HG02588 (cell line): ENCODE data around the gene GPR156.

ENCODE experiments used
- ATAC-seq: cut with Tn5 transposase; IDR thresholded peaks from one replicate; pipeline ENCODE4 v1.9.1; 2021; ENCODE audit warnings: mild to moderate bottlenecking, moderate library complexity; ENCODE audit not compliant: unreplicated experiment

The GPR156 gene

DNA sequence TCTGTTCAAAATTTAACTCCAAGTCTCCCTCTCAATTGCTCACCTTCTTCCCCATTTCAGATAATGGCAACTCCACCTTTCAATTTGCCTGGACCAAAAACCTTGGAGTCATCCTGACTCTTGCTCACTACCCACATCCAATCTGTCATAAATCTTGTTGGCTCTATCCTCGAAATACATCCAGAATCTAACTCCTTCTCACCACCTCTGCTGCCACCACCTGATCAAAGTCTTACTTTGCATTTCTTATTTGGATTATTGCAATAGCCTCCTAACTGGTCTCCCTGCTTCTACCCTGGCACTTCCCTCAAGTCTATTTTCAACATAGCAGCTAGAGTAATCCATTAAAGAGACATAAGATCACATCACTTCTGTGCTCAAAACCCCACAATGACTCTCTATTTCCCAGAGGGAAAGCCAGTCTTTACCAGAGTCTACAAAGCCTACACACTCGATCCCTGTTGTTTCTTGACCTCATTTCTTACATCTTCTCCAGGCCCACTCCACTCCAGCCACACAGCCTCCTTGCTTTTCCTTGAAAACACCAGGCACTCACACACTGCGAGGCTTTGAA lies 86.6 kb downstream of the GPR156 start:
- ATAC-seq = no peak

DNA sequence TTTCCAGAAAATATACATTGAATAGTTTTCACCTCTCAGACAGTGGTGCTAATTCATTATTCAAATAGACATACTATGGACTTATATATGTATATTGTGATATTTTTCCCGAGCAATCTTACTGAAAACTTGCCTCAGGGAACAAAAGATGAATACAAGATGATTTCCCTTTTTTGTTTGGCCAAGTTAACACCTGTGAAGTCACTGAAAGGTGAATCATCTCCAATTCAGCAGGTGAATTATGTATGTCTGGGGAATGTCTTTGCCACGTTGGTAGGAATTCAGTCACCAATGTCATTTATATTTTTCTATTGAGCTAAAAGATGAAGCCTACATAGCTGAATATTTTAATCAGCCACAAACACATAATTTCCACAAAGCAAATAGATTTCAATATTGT lies 88.2 kb downstream of the GPR156 start:
- no peak for ATAC-seq

DNA sequence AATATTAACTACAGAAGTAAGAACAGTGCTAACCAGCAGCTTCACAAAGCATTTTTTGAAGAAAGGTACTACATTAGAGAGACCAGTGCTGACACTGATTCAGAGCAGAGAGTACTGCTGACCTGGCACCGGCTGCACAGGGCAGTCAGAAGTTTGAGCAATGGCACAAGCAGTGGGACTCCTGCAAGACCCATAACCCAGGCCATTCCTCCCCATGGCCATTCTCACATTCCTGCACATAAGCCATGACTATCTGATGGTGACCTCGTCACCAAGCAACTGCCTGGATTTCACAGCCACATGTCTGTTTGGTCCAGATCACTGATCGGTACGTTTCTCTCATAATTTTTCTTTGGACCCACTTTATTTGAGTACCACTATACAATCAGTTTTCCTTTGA lies 88.7 kb downstream of the GPR156 start:
- ATAC-seq = no peak

- ATAC-seq = no peak
These were observed 91.5 kb downstream of the GPR156 start for GRCh38 chr3:120193554-120193953.

DNA sequence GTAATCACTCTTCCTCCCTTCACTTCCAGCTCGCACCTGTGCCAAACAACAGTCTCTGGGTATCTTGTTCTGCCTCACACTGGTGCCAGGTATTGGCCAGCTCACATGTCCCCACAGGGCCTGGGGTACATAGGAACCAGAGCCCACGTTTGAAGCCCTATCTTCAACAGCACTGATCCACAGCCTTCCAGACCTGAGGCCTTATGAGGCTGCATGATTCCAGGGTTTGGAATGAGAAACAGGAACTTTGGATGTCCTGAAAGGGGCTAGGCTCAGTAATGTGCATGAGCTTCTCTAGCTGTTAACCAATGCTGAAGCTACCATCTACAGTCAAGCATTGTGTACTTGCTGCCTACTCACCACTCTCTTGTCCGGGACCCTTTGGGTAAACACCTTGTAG lies 92.4 kb downstream of the GPR156 start:
- ATAC-seq = no peak

GRCh38 chr3:120192159-120192558 lies 92.9 kb downstream of the GPR156 start:
- ATAC-seq = no peak

GRCh38 chr3:120182613-120183511 lies 102.2 kb downstream of the GPR156 start:
- no peak for ATAC-seq

DNA sequence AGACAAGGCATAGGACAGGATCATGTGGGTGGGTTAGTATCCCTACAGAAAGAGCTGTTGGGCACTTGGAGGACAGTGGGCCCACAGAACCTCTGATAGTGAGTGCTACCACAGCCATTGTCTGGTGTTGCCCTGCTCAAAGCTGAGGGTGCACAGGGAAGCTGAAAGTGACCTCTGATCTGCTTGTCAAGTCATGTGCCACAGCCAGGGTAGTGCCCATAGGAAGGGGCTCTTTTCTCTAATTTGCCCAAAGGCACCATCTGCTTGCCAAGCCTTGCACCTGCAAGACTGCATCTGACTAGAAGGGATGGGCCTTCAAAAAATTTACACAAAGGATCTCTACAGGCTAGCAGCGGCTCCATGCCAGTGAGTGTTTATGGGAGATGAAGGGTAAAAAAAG lies 103.4 kb downstream of the GPR156 start:
- no peak for ATAC-seq

DNA sequence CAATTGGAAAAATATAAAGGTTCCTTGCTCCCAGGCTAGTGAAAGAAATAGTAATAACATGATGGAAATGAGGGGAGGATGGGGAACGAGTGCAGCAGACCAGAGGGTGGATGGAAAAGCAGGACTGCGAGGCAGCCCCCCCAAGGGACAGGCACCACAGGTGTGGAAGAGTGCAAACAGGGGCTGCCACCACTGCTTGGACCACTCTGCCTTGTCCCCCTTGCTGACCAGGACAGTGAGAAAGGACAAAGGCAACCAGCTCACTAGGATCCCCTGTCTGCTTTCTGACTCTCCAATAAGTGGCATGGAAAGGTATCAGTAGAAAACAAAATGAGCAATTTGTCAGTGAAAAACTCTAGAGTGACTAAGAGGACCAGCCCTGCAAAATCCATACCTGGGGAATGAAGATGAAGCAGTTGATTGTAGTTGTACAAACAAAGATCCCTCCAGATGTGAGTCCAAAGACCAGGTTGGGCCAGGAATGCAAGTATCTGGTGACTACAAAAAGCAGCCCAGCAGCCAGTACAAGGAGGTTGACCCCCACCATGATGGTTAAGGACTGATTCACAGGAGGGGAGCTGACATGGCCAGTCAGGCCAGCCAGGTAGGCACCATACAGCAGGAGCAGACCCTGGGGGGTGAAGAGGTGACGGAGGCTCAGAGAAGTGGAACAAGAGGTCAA lies 104.2 kb downstream of the GPR156 start:
- ATAC-seq = no peak

- ATAC-seq = no peak
These were observed 107.2 kb downstream of the GPR156 start for GRCh38 chr3:120177707-120178306.

DNA sequence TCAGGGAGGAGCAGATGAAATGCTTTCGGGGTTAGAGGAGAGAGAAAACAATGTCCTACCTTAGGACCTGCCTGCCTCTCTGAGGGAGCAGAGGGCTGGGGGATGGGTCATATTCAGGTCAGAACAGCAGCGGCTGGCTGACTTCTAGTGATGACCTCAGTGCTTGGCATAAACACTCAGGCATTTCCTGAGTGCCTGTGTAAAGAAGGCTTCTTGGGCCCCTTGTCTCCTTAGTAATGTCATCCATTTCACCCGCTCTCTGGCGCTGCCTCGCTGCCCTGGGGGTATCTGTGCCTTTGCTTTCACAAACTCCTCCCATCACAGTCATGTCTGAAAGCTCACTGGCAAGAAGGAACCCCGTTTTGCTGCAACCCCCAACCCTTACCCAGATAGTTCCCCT lies 107.9 kb downstream of the GPR156 start:
- no peak for ATAC-seq

DNA sequence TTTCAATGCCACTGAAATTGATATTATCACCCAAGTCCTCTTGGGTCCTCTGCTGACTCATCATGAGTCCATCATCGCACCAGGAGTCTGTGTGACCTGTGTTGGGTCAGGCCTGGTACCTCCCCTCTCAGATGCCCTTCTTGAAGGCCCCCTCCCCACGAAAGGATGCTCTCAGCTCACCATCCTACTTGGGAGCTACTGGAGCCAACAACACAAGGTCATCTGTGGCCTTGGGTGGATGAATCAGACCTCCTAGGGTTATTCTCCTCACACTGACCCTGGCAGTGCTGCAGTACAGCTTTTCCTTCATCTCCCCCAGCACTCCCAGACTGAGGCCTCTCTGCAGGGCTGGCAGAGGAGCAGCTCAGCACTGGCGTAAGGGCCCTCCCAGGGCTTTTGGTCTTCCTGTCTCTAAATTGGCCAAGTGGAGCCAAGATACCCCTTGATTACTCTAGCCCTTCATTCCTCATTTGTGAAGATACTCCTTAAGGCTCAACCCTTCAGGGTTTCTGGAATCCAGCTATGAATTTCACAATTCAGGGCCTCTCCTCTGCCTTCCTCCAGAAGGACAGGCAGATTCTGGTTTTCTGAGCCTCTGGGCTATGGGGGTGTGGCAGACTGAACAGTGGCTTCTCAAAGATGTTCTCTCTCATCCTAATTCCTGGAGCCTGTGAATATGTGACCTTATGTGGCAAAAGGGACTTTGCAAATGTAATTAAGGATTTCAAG lies 110.0 kb downstream of the GPR156 start:
- ATAC-seq = no peak

GRCh38 chr3:120173056-120173675 lies 111.9 kb downstream of the GPR156 start:
- ATAC-seq = no peak

- no peak for ATAC-seq
These were observed 113.0 kb downstream of the GPR156 start for GRCh38 chr3:120172070-120172469.

DNA sequence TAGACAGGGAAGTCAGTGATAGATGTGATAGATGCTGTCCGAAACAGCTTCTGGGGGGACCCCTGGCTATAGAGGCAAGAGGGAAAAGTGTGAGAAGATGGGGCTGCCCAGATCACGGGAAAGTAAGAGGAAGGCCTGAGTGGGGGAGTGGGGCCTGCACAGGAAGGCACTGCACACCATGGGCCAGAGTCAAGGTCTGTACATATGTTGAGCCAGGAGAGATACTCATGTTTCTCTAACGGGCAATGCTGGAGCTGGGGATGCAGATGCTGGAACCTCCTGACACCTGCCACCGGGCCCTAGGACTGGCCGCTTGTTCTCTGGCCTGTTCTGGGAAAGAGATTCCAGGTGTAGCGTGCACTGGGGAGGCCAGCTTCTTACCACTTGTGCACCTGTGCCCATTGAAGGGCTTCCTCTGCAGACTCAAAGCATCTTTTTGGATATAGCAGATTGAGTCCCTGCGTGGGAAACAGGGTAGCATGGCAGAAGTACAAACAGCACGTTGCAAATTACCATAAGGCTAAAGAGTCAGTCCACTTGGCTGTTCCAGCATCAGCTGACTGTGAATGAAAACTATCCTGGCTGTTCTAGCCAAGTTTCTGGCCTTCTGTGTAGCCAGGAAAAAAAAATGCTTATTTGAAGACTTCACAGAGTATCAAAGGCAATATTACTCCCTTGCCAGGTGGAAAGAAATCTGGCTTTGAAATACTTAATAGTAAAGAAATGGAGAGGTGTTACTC lies 113.7 kb downstream of the GPR156 start:
- no peak for ATAC-seq

- no peak for ATAC-seq
These were observed 114.8 kb downstream of the GPR156 start for GRCh38 chr3:120170223-120170622.

GRCh38 chr3:120169407-120169806 lies 115.6 kb downstream of the GPR156 start:
- ATAC-seq = no peak

DNA sequence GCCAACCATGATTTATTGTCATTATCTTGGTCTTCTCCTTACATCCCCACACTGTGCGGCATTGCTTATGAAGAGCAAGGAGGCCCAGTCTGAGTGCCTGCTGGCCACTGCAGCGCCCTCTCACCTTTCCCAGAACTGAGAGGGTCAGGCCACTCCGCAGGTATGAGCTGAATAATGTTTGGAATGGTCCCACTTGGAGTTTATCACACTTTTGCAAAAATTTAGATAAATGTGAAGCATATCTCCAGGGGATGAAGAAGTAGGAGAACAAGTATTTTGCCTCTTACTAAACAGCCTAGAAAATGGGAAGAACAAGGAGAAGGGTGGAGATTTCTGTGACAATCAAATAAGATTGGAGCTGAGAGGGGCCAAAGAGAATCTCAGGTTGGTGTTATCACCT lies 116.4 kb downstream of the GPR156 start:
- ATAC-seq = no peak

DNA sequence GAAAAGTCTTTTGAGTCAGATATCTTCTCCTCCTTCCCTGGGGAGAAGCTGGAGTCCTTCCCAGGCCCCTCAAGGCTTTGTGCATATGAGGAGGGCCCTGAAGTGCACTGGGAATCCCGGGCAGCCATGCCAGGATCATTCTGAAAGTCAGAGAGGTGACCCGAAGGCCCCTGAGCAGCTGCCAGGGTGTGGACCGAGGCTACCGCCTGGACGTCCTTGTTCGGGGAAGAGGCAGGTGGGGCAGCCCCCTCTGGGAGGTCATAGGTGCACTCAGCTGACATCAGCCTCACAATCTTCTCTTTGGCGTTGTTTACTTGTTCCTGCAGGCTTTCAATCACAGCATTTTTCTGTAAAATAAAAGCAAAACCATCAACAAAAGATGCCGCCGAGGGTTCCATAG lies 117.0 kb downstream of the GPR156 start:
- no peak for ATAC-seq

GRCh38 chr3:120167488-120167887 lies 117.5 kb downstream of the GPR156 start:
- ATAC-seq = no peak
